ENCODE data around the gene SLC22A8. TPM values are rescaled to one million over a fixed set of nuclear protein-coding genes. Genes with fewer than 3 reads are reported as not detected.
"Not testable (repeated sequence)": the region's sequence is repeated elsewhere in the genome, so short reads cannot be mapped to it uniquely, and the experiment has no call there.

The SLC22A8 gene
- total RNA-seq, 1 donor from 2014 or later = not detected

- ChIA-PET CTCF (no interaction called here), POLR2A (no interaction called here)
- Mint-ChIP-seq H3K27ac (no peak overlapping the region), H3K4me1 (no peaks in the 10 kb centered on the region), H3K36me3 (ENCODE audit: low read depth) (no peaks in the 10 kb centered on the region), H3K27me3 (peaks cover 34% of the 10 kb centered on the region), H3K4me3 (no peak overlapping the region), H3K9me3 (no peaks in the 10 kb centered on the region)
- TF ChIP-seq CTCF (IDR thresholded peaks at IDR 0.05) = no peak
- intact Hi-C loops (cut with micrococcal nuclease) = no loop called here
- DNase-seq (no peak), ATAC-seq (ENCODE audit: low read depth) (no peak)
These were observed 61.8 kb downstream of the SLC22A8 start for GRCh38 chr11:62953811-62954210.

DNA sequence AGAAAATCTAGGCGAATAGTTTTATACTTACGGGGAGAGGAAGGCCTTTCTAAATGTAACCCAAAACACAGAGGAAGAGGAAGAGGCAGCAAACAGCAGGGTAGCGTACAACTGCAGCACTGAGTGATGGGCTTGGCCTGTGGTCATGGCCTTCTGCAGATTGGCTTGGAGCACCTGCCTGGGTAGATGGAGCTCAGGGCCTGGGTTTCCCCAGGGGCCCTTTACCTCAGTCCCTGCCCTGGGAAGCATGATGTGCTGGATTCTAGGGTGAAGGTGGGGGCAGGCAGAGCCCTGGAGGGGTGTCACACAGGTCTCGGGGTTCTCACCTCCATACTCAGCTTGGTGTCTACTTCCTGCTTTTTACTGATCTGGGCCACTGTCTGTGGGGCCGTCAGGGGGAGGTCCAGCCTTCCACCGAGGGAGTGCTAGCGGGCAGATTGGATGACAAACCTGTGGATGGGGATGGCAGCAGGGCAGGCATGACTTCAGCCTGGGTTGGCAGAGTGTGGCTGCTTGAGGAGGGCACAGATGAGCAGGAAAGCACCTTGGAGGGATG lies 66.8 kb downstream of the SLC22A8 start:
- peaks cover 23% of the 10 kb centered on the region for H3K27me3 Mint-ChIP-seq
- no peak overlapping the region for H3K4me3 Mint-ChIP-seq
- ChIA-PET POLR2A (interaction anchor here (0.6 kb wide), 2 partner anchors 14 to 92 kb away, joined by 3 to 6 read pairs; no protein-coding TSS in a partner anchor), CTCF (no interaction called here)
- no peak for ATAC-seq (ENCODE audit: low read depth)
- DNase-seq = no peak
- H3K4me1 Mint-ChIP-seq = no peaks in the 10 kb centered on the region
- H3K27ac Mint-ChIP-seq = no peak overlapping the region
- intact Hi-C loops (cut with micrococcal nuclease) = no loop called here
- peaks cover 3% of the 10 kb centered on the region for H3K9me3 Mint-ChIP-seq
- no peaks in the 10 kb centered on the region for H3K36me3 Mint-ChIP-seq (ENCODE audit: low read depth)
- TF ChIP-seq CTCF (IDR thresholded peaks at IDR 0.05) = no peak

- DNase-seq; POLR2A ChIA-PET; H3K9me3 Mint-ChIP-seq; intact Hi-C loops (cut with micrococcal nuclease); H3K36me3 Mint-ChIP-seq (ENCODE audit: low read depth); H3K4me3 Mint-ChIP-seq; H3K27ac Mint-ChIP-seq; ATAC-seq (ENCODE audit: low read depth); CTCF ChIA-PET; H3K4me1 Mint-ChIP-seq: not testable (repeated sequence)
- peaks cover 29% of the 10 kb centered on the region for H3K27me3 Mint-ChIP-seq
These were observed 70.1 kb downstream of the SLC22A8 start for GRCh38 chr11:62945538-62945937.

Other genes with a start within 250 kb of the SLC22A8 start
- 32.9 and 38.6 TPM in 2 replicates for gene TAF6L, start 244.4 kb downstream of the SLC22A8 start, total RNA-seq
- 34.9 and 47.7 TPM in 2 replicates for gene TMEM179B, start 228.4 kb downstream of the SLC22A8 start, total RNA-seq
- 13.0 and 15.0 TPM in 2 replicates for gene TMEM223, start 223.8 kb downstream of the SLC22A8 start, total RNA-seq
- gene NXF1, start 210.4 kb downstream of the SLC22A8 start, total RNA-seq = 89.1 and 91.6 TPM in 2 replicates
- 58.4 and 71.5 TPM in 2 replicates for gene STX5, start 183.8 kb downstream of the SLC22A8 start, total RNA-seq
- 0.55 TPM in 1 of 2 replicates, not detected in the other for gene TEX54, start 183.0 kb downstream of the SLC22A8 start, total RNA-seq
- gene WDR74, start 176.3 kb downstream of the SLC22A8 start, total RNA-seq = 95.9 and 124 TPM in 2 replicates
- gene SLC3A2, start 134.9 kb downstream of the SLC22A8 start, total RNA-seq = 270 and 274 TPM in 2 replicates
- not detected in 2 replicates for gene CHRM1, start 94.5 kb downstream of the SLC22A8 start, total RNA-seq
- gene SLC22A6, start 30.9 kb downstream of the SLC22A8 start, total RNA-seq = not detected in 2 replicates
- not detected in 2 replicates for gene SLC22A24, start 128.4 kb upstream of the SLC22A8 start, total RNA-seq
- gene SLC22A25, start 227.8 kb upstream of the SLC22A8 start, total RNA-seq = not detected in 2 replicates